KOPT-K1 (cell line): ENCODE data around the gene SPRY4.

ENCODE experiments used
- H3K27ac ChIP-seq: fragments of 200-600 bp; sonication (generic); 2 replicates; pipeline ENCODE4 v1.5.1; 2016; ENCODE audit warnings: antibody characterized with exemption, mild to moderate bottlenecking, low read depth, low read length; ENCODE audit not compliant: poor library complexity, severe bottlenecking
- H3K36me3 ChIP-seq: fragments of 200-600 bp; sonication (generic); 2 replicates; pipeline ENCODE4 v1.5.1; 2017; ENCODE audit warnings: antibody characterized with exemption, mild to moderate bottlenecking, low read length, moderate library complexity; ENCODE audit not compliant: insufficient read depth
- H3K9me3 ChIP-seq: fragments of 200-600 bp; sonication (generic); 2 replicates; pipeline ENCODE4 v1.5.1; 2017; ENCODE audit warnings: antibody characterized with exemption, low read length, mild to moderate bottlenecking; ENCODE audit not compliant: insufficient read depth, poor library complexity, severe bottlenecking

Gene SPRY4

DNA sequence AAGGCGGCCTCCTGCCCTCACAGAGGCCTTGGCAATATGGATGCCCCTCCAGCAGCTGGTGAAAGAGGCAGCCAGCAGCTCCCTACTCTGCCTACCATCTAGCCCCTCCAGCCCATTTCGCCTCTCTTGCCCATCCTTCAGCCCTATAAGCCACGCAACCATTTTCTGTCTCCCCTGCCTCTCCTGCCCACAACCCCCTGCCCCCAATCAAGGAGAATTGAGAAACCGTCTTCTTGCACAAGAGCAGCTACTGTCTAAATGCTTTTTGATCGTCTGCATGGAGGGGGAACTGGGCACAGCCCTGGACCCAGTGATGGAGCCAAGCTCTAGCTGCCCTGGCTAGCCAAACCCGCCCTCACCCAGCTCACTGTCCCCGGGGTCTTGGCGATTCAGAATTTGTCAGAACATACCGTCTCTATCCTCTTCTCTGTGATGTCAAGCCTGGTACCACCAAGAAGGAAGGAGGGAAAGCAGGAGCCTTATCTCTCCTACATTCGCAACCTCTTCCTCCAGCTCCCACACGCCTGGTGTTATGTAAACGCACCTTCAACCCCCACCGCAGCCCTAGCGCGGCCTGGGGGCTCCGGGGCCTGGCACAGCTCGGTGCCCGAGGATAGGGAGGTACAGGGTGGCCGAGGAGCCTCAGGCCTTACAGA, 1.2 kb downstream of the SPRY4 start:
- no peaks in the 10 kb centered on the region for H3K9me3 ChIP-seq
- no peak overlapping the region for H3K27ac ChIP-seq

DNA sequence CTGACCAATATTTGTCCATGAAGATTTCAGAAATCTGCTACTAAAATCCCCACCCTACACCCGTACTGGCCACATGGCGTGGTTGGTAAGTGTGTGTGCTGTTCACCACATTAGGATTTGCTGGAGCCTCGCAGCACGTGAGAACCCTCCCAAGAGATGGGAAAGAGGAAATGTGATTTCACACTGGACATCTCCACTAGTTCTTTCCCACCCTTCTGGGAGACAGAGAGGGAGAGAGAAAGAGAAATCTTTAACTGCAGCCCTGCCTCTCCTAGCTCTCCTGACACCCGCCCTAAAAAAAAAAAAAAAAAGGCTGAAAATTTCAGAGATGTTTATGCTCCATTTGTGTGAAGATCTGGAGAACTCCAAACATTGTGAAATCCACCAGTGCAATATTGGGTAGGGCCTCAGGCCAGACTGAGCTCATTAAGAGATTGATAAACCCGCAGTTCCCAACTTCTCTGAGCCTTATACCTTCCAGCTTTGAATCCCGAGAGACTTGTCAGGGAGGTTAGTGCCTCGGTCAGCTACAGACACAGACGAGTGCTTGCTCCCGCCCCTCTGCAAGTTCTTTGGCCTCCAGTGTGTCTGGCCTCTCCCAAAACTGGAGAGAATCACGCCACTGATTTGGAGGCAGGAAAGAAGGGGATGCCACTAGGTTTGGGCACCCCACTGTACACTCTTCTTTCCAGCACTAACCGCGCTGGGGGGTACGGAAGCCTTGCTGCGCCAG, 1.9 kb downstream of the SPRY4 start:
- H3K27ac ChIP-seq: no peak overlapping the region
- no peaks in the 10 kb centered on the region for H3K36me3 ChIP-seq
- no peaks in the 10 kb centered on the region for H3K9me3 ChIP-seq

More for the DNA sequence above, 1.2 kb downstream of the SPRY4 start:
- no peaks in the 10 kb centered on the region for H3K36me3 ChIP-seq

DNA sequence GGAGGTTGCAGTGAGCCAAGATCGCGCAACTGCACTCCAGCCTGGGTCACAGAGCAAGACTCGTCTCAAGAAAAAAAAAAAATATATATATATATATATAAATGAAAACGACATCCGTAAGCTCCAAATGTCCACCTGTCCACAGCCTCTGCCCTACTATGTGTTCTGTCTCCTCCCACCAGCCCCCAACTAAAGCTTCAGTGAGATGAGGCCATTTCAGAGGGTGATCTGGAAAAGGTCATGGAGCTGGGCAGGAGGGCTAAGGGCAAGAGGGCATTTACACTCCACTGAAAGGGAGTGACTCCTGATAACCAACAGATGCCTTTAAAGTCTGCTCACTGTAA, 2.4 kb downstream of the SPRY4 start:
- Histone ChIP-seq H3K9me3 (no peaks in the 10 kb centered on the region), H3K36me3 (no peaks in the 10 kb centered on the region), H3K27ac (no peak overlapping the region)

DNA sequence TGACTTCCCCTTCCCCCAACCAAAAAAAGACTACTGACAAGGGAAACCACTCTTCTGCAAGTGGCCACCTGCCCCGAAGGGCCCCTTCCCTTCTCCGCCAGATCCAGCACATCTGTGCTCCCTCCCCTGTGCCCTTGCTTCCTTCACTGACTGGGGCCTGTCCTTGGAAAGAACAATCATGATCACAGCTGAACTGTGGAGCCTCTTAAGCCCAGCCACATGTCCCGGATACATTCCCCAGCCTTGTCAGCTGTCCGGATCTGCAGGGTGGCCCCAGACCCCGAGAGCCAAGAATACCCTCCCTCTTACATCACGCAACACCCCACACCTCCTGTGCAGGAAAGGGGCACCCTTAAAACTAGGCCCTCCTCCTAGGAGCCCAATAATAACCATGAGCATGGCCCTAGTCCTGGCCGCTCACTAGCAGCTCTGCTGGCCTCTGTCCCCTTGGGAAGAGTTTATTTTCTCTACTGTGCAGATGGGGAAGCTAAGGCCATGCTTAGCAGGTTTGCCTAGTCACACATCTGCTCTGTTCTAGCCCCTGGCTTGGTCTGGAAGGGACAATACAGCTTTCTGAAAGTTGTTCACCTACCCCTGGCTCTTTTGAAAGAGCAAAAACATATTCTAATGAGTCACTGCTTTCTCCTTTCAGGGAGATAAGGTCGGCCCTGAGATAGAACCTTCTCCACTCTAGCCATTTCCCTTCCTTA, 3.8 kb downstream of the SPRY4 start:
- no peaks in the 10 kb centered on the region for H3K36me3 ChIP-seq
- no peak overlapping the region for H3K27ac ChIP-seq
- no peaks in the 10 kb centered on the region for H3K9me3 ChIP-seq

DNA sequence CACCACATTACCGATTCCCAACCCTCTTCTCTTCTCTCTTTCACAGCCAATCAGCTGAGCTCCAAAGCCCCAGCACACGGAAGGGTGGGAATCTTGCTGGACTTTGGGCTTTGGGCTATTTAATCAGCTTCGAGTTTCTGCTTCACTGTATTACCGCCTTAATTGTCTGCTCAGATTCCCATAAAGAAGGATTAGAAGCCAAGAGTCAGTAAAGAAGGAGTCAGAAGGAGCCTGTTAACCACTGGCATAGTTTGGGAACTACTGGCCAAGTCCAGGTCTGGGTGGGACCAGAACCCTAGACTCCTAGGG, 4.4 kb downstream of the SPRY4 start:
- Histone ChIP-seq H3K27ac (no peak overlapping the region), H3K9me3 (no peaks in the 10 kb centered on the region), H3K36me3 (no peaks in the 10 kb centered on the region)

DNA sequence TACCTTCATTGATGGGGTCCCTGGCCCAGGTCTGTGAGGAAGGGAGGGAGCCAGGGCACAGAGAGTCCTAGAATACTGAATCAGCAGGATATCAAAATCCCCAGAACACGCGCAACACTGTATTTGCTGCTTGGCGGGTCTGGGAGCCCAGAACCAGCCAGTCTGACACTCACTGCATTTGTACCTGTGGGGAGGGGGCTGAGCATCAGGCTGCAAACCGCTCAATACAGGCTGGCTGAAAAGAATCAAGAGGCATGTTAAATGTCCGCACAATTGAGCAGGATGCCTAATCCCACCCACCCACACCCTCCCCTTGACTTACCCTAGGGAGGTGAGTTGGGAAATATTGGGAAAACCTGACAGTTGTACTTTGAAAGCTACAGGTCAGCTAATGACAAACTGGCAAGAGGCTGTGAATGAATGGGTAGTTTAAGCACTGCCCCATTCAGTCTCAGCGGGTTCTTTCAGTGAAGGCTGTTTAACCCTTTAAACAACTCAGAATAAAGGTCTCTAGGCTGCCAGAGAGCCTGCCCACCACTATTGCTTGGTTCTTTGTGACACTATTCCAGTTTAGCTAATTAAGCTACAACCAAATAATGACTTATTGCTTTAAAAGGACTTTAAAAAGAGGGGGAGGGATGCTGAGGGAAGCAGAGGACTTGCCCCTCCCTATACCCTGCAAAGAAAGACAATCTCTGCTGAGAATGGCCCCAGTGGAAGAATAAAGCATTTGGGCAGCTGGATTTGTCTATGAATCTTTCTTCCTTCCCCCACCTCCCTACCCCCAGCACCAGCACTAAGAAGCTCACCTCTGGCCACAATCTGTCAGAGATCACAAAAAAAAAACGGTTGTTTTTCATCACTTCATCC, 5.0 kb downstream of the SPRY4 start:
- Histone ChIP-seq H3K27ac (no peak overlapping the region), H3K9me3 (no peaks in the 10 kb centered on the region), H3K36me3 (no peaks in the 10 kb centered on the region)

DNA sequence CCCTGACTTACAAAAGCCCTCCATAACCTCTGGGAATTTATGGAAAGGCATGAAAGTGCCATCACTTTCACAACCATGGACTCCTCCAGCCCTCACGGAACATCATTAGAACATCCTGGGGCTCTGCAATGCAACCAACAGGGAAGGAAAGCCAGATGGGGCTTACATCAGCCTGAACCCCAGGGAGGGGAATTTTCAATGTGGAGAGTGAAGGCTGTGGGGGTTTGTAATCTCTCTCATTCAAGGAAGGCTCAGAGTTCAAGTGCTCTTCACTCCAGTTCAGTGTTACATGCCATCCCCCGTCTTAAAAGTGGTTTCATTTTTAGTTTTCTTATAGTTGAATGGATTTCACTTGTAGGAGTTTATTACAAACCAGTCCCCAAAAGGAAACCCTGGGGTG, 5.7 kb downstream of the SPRY4 start:
- Histone ChIP-seq H3K27ac (no peak overlapping the region), H3K9me3 (no peaks in the 10 kb centered on the region), H3K36me3 (no peaks in the 10 kb centered on the region)

DNA sequence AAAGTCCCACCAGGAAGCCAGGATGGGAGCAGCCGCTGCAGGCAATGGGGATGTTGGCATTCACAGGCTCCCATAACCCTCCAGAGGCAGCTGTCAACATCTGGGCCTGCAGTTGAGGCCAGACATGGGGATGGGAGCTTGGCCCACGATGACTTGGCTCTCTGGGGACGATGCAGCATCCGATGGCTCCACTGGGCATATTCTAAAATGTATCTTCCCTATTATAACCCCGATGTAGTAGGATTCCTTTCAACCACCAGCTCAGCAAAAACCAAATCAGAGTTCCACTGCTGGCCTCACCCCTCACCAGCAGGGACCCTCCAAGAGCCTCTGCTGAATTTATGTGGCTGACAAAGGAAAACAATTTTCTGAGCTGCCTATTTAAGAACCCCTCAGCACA, 7.1 kb downstream of the SPRY4 start:
- Histone ChIP-seq H3K36me3 (no peaks in the 10 kb centered on the region), H3K27ac (no peak overlapping the region), H3K9me3 (no peaks in the 10 kb centered on the region)

DNA sequence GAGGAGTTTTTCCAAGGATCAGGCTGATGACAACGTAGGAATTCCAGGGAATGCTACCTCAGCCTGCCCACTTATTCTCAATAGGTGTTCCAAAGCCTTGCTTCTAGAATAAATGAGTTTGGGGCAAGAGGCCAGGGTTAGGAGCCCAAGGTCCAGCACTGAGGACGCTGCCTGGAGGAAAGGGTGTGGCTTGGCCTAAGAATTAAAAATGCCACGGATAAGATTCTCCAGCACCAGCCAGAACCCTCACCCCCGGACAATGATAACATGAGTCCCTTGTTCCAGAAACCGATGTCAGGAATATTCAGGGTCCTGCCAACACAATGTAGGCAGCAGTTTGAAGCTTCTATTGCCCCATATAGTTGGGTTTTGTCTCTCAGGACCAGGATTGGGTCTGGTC, 7.6 kb downstream of the SPRY4 start:
- no peaks in the 10 kb centered on the region for H3K9me3 ChIP-seq
- no peaks in the 10 kb centered on the region for H3K36me3 ChIP-seq
- no peak overlapping the region for H3K27ac ChIP-seq

DNA sequence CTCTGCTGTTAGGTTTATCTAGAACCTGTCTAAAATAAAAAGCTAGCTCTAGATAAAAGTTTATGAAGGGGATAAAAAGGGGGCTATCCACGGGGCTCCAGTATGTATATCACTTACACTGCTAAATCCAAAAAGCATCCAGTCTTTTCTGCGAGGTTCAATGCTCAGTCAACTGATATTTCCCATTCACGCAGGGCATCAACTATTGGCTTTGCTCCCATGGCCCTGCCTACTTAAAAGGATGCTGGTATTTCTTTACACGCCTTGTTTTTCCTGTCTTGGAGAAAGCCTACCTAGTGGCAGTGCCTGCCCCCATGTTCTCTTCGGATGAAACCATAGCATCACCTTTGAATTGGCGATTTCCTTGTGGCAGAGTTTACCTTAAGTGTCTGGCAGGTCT, 8.1 kb downstream of the SPRY4 start:
- Histone ChIP-seq H3K9me3 (no peaks in the 10 kb centered on the region), H3K36me3 (no peaks in the 10 kb centered on the region), H3K27ac (no peak overlapping the region)

DNA sequence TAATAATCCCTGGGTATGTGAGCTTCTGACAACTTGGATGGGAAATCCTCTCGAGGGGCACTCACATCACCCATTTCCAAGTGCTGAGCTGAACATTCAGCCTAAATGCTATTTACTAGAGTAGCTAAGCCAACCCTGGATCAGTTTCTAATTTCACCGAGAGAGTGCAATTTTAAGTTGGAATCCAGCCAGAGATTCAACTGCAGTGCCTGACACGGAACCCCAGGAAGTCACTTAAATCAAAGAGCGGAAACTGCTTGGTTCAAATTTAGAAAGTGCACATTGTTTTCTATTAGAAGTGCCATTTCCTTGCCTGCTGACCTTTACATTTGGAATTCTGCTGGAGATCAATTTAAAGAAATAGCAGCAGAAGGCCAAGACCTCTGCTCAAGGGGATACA, 8.8 kb downstream of the SPRY4 start:
- Histone ChIP-seq H3K9me3 (no peaks in the 10 kb centered on the region), H3K36me3 (no peaks in the 10 kb centered on the region), H3K27ac (no peak overlapping the region)

DNA sequence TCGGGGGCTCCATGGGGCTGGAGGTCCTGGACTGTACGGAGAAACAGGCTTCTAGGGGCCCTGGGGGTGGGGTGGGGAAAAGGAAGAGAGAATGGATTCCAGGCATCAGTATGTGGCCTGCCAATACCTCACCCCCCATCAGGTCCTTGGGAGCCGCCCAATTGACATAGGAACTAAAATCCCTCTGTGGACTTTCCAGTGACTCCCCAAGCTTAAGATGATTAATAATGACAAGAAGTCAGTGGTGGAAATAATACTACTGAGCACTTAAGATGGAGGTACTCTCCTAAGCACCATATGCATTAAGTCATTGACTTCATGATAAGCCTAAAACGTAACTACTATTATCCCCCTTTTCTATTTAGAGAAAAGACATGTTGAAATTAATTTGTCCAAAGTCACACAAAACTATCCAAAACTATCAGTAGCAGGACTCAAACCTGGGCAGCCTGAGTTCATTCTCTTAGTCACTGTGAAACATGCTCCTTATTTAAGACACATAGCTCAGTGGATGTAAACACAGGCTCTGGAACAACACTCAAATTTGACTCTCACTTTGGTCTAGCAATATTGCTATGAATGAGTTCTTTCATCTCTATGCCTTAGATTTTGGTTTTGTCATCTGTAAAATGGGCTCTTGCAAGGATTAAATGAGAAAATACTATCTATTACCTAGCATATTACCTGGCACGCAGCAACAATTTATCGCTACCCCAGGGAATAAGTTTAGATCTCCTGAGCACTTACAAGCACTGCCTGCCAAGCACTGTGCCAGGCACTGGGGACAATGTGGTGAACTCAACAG, 9.5 kb downstream of the SPRY4 start:
- no peak overlapping the region for H3K27ac ChIP-seq
- no peaks in the 10 kb centered on the region for H3K9me3 ChIP-seq
- H3K36me3 ChIP-seq: no peaks in the 10 kb centered on the region

DNA sequence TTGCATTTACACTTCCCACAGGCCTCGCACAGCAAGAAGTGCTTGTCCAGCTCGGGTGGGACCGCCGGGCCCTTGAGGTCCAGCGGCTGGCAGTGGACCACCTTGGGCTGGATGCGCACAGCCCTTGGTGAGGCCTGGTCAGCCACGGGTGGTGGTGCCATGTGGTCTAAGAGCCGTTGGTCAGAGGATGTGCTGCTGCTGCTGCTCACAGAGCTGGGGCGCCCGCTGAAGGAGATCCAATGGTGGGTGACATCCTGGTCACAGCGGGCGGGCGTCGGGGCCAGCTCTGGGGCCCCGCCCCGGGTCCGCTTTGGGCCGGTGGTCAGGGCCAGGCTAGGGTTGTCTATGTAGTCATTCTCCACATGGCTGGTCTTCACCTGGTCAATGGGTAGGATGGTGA, 10.2 kb downstream of the SPRY4 start:
- Histone ChIP-seq H3K9me3 (no peaks in the 10 kb centered on the region), H3K36me3 (no peaks in the 10 kb centered on the region), H3K27ac (no peak overlapping the region)

DNA sequence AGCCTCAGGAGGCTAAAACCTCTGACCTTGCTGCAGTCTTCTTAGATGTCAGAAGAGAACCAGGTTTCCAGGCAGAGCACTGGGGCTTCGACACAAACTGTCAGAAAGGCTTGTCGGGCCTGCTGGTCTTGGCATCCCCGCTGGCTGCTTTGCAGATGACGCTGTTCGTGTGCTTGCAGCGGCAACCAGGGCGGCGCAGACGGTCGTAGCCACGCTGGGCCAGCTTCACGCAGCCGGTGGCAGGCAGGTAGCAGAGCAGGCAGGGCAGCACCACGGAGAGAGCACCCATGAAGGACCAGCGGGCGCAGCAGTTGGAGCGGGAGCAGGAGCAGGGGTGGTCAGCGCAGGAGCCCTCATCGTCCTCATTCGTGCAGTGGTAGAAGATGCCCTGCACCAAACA, 10.7 kb downstream of the SPRY4 start:
- Histone ChIP-seq H3K9me3 (no peaks in the 10 kb centered on the region), H3K36me3 (no peaks in the 10 kb centered on the region), H3K27ac (no peak overlapping the region)
